ENCODE data around the gene CNIH3. TPM values are rescaled to one million over a fixed set of nuclear protein-coding genes. Genes with fewer than 3 reads are reported as not detected.
A peak's percentile ranks its signal among the peaks of the same experiment; 100 is the strongest.

CNIH3 gene
- total RNA-seq, 1 donor from 2014 or later, result 1.4 TPM

DNA sequence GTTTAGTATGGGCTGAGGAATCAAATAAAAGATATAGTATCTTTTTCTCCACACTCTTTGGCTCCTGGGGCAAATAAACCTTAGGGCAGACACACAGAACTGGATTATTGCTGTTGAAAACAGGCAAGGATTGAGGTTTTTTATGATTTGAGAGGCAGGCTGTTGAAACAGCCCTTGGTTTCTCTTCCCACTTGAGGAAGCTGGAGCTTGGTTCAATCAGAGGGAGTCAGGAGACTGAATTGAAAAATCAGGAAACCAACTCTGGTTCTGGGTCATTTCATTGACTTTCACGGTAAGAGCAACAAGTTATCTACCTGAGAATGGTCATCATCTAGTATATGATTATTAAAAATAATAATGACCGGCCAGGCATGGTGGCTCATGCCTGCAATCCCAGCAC is 108.4 kb downstream of the CNIH3 start:
- DNase-seq (ENCODE audit: low spot score), result no peak
- Mint-ChIP-seq H3K27me3 (ENCODE audit: insufficient read depth) (peaks cover 13% of the 10 kb centered on the region), H3K9me3 (no peaks in the 10 kb centered on the region), H3K4me1 (ENCODE audit: low read depth) (no peaks in the 10 kb centered on the region), H3K36me3 (ENCODE audit: low read depth) (no peaks in the 10 kb centered on the region), H3K4me3 (no peak overlapping the region), H3K27ac (no peak overlapping the region)
- intact Hi-C loops (cut with micrococcal nuclease), result no loop called here

DNA sequence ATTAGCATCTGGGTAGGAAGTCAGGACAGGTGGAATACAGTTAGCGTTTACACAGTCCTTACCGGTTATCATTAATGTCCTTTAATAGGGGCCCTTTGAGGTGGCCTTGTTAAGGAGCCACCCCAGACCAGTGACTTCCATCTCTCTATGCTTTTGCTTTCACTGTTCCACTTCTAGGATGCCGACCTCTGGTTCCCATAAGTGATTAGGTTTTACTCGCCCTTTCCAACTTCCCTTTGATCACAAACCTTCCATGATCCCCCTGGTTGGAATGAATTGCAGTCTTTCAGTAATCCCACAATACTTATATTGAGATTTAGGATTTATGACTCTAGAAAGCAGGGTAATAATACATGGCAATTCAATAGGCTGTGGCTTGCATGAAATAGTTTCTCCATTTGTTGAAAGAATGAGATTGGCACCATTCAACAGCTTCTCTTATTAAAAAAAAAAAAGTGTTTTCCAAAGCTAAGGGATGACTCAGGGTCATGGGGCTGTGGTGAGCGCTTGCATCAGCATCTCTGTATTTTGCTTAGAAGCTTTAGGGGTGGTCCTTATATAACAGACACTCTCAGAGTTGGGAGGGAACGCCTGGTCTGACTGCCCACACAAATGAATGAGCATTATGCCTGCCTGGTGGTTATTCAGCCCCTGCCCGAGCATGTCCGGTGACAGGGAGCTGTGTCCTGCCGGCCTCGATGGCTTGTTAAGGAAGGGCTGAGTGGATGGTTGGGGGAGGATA is 110.5 kb downstream of the CNIH3 start:
- DNase-seq (ENCODE audit: low spot score), result no peak
- H3K27ac Mint-ChIP-seq, result no peak overlapping the region

DNA sequence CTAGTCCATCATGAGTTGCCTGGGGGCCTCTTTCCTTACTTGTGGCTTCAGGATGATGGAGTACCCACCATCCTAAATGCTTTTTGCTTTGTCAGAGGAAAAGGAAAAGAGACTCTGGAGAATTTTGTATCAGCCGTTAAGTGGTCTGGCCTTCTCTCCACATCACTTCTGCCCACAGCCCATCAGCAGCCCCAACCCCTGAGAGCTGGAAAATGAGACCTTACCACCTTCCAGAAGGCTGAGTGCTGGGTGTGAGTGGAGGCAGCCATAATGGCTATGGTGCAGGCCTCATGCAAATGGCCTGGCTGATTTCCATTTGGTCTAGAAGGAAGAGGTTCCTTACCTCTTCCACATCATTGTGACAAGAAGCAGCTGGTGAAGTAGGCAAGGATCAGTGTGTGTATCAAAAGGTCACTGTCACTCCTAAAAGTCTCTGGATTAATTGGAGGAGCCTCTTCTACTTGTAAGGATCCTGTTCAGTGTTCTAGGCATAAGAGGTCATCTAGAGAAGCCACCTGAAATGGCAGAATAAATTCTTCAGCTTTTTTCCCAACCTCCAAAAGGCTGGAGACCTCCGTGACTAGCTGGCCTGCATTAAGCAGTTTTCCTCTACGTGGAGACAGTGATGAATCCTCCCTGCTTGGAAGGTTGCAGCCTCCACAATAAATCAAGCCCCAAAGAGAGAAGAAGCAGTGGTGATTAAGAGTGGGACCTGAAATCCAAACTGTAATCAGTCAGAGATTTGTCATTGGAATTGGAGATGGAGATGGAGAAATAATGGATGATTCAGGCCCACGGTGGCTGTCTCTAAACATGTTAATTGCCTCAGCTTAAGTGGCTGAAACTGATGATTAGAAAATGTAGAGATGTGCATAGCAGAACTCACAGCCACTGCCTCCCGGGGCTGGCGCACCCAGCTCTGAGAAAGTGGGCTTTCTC is 111.5 kb downstream of the CNIH3 start:
- Mint-ChIP-seq H3K27ac (no peak overlapping the region), H3K9me3 (no peaks in the 10 kb centered on the region), H3K36me3 (ENCODE audit: low read depth) (no peaks in the 10 kb centered on the region), H3K4me1 (ENCODE audit: low read depth) (no peaks in the 10 kb centered on the region), H3K27me3 (ENCODE audit: insufficient read depth) (peaks cover 8% of the 10 kb centered on the region), H3K4me3 (no peak overlapping the region)
- DNase-seq (ENCODE audit: low spot score), result no peak
- intact Hi-C loops (cut with micrococcal nuclease), result no loop called here

More for the DNA sequence above, 110.5 kb downstream of the CNIH3 start:
- Mint-ChIP-seq H3K27me3 (ENCODE audit: insufficient read depth) (peaks cover 8% of the 10 kb centered on the region), H3K4me1 (ENCODE audit: low read depth) (no peaks in the 10 kb centered on the region), H3K4me3 (no peak overlapping the region), H3K36me3 (ENCODE audit: low read depth) (no peaks in the 10 kb centered on the region), H3K9me3 (no peaks in the 10 kb centered on the region)
- intact Hi-C loops (cut with micrococcal nuclease), result no loop called here

DNA sequence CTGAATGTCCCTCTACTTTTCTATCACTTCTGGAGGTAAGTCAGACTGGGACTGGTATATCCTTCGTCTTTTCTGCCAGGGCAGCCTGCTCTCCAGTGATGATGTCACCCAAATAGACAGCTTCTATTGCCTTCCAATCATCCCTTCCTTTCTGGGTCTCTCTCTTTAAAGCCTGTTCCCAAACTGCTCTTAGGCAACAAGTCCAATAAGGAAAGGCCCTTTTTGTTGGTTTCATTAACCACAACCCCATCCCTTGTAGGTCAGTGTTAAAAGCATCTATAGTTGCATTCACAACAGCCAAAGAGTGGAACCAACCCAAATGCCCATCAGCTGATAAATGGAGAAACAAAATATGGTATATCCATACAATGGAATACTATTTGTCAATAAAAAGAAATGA is 114.4 kb downstream of the CNIH3 start:
- H3K36me3 Mint-ChIP-seq (ENCODE audit: low read depth), result no peaks in the 10 kb centered on the region
- intact Hi-C loops (cut with micrococcal nuclease), result no loop called here
- peaks cover 11% of the 10 kb centered on the region for H3K27me3 Mint-ChIP-seq (ENCODE audit: insufficient read depth)
- peaks cover 22% of the 10 kb centered on the region for H3K4me1 Mint-ChIP-seq (ENCODE audit: low read depth)
- H3K27ac Mint-ChIP-seq, result no peak overlapping the region
- no peak for DNase-seq (ENCODE audit: low spot score)
- no peaks in the 10 kb centered on the region for H3K9me3 Mint-ChIP-seq
- H3K4me3 Mint-ChIP-seq, result no peak overlapping the region

DNA sequence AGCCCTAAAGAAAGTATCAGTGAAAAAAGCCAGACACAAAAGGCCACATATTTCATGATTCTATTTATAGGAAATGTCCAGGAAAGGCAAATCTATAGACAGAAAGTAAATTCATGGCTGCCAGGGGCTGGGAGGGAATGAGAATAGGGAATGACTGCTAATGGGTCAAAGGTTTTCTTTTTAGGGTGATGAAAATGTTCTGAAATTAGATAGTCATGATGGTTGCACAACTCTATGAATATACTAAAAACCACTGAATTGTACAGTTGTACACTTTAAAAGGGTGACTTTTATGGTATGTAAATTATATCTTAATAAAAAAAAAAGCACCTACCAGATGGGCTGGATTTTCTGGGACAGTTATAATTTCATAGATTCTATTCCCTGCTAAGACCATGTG is 114.8 kb downstream of the CNIH3 start:
- intact Hi-C loops (cut with micrococcal nuclease), result no loop called here
- Mint-ChIP-seq H3K36me3 (ENCODE audit: low read depth) (no peaks in the 10 kb centered on the region), H3K27me3 (ENCODE audit: insufficient read depth) (peaks cover 11% of the 10 kb centered on the region), H3K27ac (no peak overlapping the region), H3K4me1 (ENCODE audit: low read depth) (peaks cover 23% of the 10 kb centered on the region), H3K9me3 (no peaks in the 10 kb centered on the region), H3K4me3 (no peak overlapping the region)
- no peak for DNase-seq (ENCODE audit: low spot score)

DNA sequence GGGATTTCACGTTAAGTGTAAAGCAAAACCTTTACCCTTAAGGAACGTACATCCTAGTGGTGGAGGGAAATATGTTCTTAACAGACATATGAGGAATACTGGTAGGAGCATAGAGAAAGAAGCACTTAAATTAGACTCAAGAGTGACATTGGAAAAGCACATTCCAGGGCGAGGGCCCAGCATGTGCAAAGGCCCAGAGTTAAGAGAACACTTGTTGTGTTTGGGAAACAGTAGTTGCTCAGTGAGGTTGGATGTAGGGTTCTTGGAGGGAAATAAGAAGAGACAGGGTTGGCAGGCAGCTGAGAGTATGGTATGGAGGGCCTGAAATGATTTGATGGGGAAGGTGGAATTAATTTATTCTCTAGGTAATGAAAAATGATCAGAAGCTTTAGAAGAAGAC is 115.5 kb downstream of the CNIH3 start:
- Mint-ChIP-seq H3K27ac (no peak overlapping the region), H3K27me3 (ENCODE audit: insufficient read depth) (peaks cover 13% of the 10 kb centered on the region), H3K4me1 (ENCODE audit: low read depth) (peaks cover 30% of the 10 kb centered on the region), H3K36me3 (ENCODE audit: low read depth) (no peaks in the 10 kb centered on the region), H3K9me3 (no peaks in the 10 kb centered on the region), H3K4me3 (no peak overlapping the region)
- intact Hi-C loops (cut with micrococcal nuclease), result no loop called here
- DNase-seq (ENCODE audit: low spot score), result no peak

DNA sequence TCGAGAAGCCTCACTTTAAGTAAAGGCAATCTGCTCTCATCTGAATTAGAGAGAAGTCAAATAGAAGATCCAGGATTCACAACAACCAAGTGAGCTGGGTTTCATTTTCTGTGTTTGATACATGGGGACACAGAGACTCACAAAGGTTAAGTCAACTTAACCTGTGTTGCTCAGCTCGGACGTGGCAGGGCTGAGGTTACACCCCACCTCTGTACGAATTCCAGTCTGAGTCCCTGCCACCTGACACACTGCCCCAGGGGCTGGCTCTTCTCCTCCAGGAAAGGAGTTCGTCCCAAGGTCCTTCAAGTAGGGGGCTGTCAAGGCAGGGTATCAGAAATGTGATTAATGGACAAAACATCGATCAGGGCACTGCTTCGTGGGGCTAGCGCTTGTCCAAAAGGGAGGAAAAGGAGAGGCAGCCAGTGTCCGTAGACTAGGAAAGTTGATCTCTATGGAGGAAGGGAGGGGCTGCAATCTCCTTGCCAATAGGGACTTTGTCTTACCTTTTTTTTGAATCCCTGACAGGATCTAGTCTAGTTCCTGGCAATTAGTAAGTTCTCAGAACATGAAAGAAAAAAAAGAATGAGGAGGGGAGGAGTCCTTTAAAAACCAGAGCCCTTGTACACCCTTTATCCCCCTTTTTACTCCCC is 116.4 kb downstream of the CNIH3 start:
- no peak for DNase-seq (ENCODE audit: low spot score)
- no peak overlapping the region for H3K4me3 Mint-ChIP-seq
- H3K27ac Mint-ChIP-seq, result no peak overlapping the region
- H3K36me3 Mint-ChIP-seq (ENCODE audit: low read depth), result no peaks in the 10 kb centered on the region
- H3K27me3 Mint-ChIP-seq (ENCODE audit: insufficient read depth), result peaks cover 16% of the 10 kb centered on the region
- intact Hi-C loops (cut with micrococcal nuclease), result no loop called here
- peaks cover 35% of the 10 kb centered on the region for H3K4me1 Mint-ChIP-seq (ENCODE audit: low read depth)
- no peaks in the 10 kb centered on the region for H3K9me3 Mint-ChIP-seq

DNA sequence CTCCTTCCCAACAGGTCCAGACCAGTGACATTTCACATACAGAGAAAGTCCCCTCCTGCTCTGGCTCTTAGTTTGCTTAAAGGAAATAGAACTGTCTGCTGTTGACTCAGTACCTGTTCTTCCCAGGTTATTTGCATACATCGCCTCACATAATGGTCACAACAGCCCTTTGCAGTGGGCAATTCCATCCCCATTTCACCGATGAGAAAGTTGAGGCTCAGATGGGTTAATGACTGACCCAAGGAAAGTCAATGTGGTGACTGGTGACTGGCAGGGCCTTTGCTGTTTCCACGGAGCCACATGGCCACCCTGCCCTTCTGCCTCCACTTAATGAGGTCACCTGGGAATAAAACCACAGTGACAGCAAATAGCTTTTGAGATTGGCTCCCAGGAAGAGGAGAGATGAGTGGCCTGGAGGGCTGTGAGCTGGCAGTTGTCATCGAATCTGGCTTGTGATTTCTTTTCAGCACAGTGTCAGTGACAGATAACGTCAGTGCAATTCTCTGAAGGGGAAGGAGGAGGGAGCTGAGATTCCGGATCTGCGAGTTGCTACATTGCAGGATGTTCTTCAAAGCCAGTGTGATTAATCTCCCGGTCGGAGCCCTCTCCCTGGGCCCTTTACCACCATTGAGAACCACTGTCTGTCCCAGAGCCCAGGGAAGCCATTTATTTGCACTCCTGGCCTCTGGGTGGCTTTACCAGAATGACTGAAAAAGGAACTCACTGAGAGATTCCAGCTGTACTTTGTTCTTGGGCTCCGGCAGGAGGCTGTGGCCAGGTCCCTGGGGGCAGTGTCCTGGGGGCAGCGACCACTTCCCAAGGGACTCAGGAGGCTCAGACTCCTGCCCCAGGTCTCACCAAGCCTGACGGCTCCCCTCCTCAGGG is 117.2 kb downstream of the CNIH3 start:
- Mint-ChIP-seq H3K36me3 (ENCODE audit: low read depth) (no peaks in the 10 kb centered on the region), H3K4me1 (ENCODE audit: low read depth) (peaks cover 35% of the 10 kb centered on the region), H3K27me3 (ENCODE audit: insufficient read depth) (peaks cover 15% of the 10 kb centered on the region), H3K4me3 (no peak overlapping the region), H3K9me3 (no peaks in the 10 kb centered on the region), H3K27ac (no peak overlapping the region)
- no peak for DNase-seq (ENCODE audit: low spot score)
- intact Hi-C loops (cut with micrococcal nuclease), result no loop called here

DNA sequence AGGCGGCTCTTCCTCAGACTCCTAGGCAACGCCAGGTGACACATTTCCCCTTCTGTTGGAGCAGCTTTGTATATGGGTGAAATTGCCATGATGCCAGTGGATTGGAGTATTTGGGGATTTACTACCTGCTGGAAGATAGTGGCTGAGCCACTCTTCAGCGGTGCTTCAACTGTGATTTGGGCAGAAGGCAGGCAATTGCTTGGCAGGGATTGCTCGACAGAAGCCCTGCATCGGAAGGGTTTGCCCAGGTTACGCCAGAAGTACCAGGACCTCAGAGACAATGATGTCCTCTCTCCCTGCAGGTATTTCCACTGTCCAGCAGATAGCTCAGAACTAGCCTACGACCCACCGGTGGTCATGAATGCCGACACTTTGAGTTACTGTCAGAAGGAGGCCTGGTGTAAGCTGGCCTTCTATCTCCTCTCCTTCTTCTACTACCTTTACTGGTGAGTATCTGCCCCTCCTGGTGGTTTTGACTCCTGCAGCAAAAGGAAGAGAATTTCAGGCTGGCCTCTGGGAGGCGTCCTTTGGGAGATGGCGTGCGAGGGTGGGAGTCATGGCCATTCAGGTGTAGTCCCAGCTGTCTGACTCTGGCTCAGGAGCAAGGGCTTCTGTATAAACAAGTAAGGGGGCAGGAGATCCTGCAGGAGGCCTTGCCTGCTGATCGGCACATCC is 118.3 kb downstream of the CNIH3 start:
- intact Hi-C loops (cut with micrococcal nuclease), result no loop called here
- Mint-ChIP-seq H3K36me3 (ENCODE audit: low read depth) (no peaks in the 10 kb centered on the region), H3K4me3 (no peak overlapping the region), H3K27me3 (ENCODE audit: insufficient read depth) (peaks cover 12% of the 10 kb centered on the region), H3K4me1 (ENCODE audit: low read depth) (peaks cover 35% of the 10 kb centered on the region), H3K9me3 (no peaks in the 10 kb centered on the region), H3K27ac (no peak overlapping the region)
- DNase-seq (ENCODE audit: low spot score), result no peak

DNA sequence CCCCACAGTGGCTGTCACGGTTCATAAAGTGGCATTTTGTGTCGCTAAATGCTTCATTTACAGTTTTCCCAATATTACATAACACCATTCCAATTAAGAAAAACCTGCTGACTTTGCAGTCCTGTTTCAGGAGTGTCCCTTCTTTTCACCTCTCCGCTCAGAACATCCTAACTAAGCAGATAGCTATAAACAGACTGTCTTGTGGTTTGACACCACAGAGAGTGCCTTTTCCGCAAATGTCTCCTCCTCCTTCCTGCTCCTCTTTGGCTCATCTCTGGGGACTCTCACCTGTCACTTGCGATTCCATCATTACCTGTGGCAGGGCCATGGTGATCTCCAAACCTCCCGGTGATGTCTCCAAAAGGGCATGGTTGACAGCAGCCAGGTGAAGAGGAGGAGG is 119.0 kb downstream of the CNIH3 start:
- DNase-seq (ENCODE audit: low spot score), result peak; percentile 20
- Mint-ChIP-seq H3K4me1 (ENCODE audit: low read depth) (peaks cover 42% of the 10 kb centered on the region), H3K27me3 (ENCODE audit: insufficient read depth) (peaks cover 11% of the 10 kb centered on the region), H3K9me3 (no peaks in the 10 kb centered on the region), H3K36me3 (ENCODE audit: low read depth) (no peaks in the 10 kb centered on the region), H3K4me3 (no peak overlapping the region), H3K27ac (no peak overlapping the region)
- intact Hi-C loops (cut with micrococcal nuclease), result no loop called here

DNA sequence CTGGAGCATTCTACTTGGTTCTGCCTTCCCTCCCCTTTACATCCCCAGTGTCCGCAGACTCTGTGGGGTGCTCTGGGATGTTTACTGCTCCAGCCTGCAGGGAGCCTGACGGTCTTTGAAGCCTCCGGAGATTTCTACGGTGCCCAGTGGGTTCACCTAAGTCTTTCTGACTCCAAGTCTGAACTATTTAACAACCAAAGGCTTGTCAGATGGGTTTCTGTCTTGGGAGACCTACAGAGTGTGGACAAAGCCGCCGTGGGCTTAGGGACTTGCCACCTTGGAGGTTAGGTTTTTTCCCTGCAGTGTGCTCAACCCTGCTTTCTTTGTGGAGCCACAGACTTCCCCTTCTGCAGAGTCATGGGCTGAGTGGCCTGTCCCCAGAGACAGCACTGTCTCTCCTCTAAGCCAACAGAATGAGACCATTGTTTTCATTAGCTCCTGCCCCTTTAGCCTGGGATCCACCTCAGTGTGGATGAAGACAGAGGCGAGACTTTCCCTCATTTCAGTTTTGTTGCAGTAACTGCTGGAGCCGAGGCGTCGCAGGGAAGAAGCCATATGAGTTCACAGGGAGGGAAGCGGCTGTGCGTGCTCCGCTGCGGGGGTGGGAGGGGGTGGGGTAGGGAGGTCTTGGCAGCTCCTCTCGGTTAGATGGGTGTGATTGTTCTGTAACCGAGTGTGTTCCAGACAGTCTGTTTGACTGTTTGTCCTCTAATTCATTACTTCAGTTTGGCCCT is 120.7 kb downstream of the CNIH3 start:
- Mint-ChIP-seq H3K4me1 (ENCODE audit: low read depth) (peaks cover 42% of the 10 kb centered on the region), H3K36me3 (ENCODE audit: low read depth) (no peaks in the 10 kb centered on the region), H3K27me3 (ENCODE audit: insufficient read depth) (peaks cover 13% of the 10 kb centered on the region), H3K4me3 (no peak overlapping the region), H3K9me3 (no peaks in the 10 kb centered on the region), H3K27ac (no peak overlapping the region)
- no peak for DNase-seq (ENCODE audit: low spot score)
- intact Hi-C loops (cut with micrococcal nuclease), result no loop called here

All from activated T-helper 1 cell treated with anti-CD3 and anti-CD28 coated beads, Interleukin-12 subunit alpha, Interleukin-12 subunit beta, Interleukin-2, Interleukin-4 antibody, amounts not matched to agents 30 ng/mL and 10 ng/mL and 1 ng/mL, durations not matched to agents 14 hours and 24 hours and 36 hours (primary cell).